ENCODE data around the gene UTP4.

UTP4 gene

GRCh38 chr16:69087161-69087581 lies 45.3 kb upstream of the UTP4 start:
- no peak for DNase-seq (ENCODE audit: low spot score)
- no peak for ATAC-seq (ENCODE audit: low read depth)
- H3K4me1 ChIP-seq (ENCODE audit: insufficient read depth, poor library complexity, severe bottlenecking) = peaks cover 9% of the 10 kb centered on the region
- H3K9me3 ChIP-seq (ENCODE audit: severe bottlenecking) = no peaks in the 10 kb centered on the region
- TF ChIP-seq CTCF (IDR thresholded peaks at IDR 0.05; ENCODE audit: poor library complexity, severe bottlenecking) = no peak
- H3K27me3 ChIP-seq (ENCODE audit: insufficient read depth, poor library complexity, severe bottlenecking) = no peaks in the 10 kb centered on the region
- H3K4me3 ChIP-seq (ENCODE audit: severe bottlenecking) = no peak overlapping the region
- no peak overlapping the region for H3K27ac ChIP-seq (ENCODE audit: poor library complexity, severe bottlenecking)
- no peaks in the 10 kb centered on the region for H3K36me3 ChIP-seq (ENCODE audit: low read depth)

- no peak for ATAC-seq (ENCODE audit: low read depth)
- Histone ChIP-seq H3K27me3 (ENCODE audit: insufficient read depth, poor library complexity, severe bottlenecking) (no peaks in the 10 kb centered on the region), H3K36me3 (ENCODE audit: low read depth) (no peaks in the 10 kb centered on the region), H3K9me3 (ENCODE audit: severe bottlenecking) (no peaks in the 10 kb centered on the region), H3K27ac (ENCODE audit: poor library complexity, severe bottlenecking) (no peak overlapping the region), H3K4me1 (ENCODE audit: insufficient read depth, poor library complexity, severe bottlenecking) (peaks cover 9% of the 10 kb centered on the region), H3K4me3 (ENCODE audit: severe bottlenecking) (no peak overlapping the region)
- DNase-seq (ENCODE audit: low spot score) = no peak
- no peak for TF ChIP-seq CTCF (IDR thresholded peaks at IDR 0.05; ENCODE audit: poor library complexity, severe bottlenecking)
These were observed 43.8 kb upstream of the UTP4 start for GRCh38 chr16:69088684-69089083.

- no peak for DNase-seq (ENCODE audit: low spot score)
- Histone ChIP-seq H3K4me1 (ENCODE audit: insufficient read depth, poor library complexity, severe bottlenecking) (peaks cover 9% of the 10 kb centered on the region), H3K36me3 (ENCODE audit: low read depth) (no peaks in the 10 kb centered on the region), H3K9me3 (ENCODE audit: severe bottlenecking) (no peaks in the 10 kb centered on the region), H3K4me3 (ENCODE audit: severe bottlenecking) (no peak overlapping the region), H3K27me3 (ENCODE audit: insufficient read depth, poor library complexity, severe bottlenecking) (no peaks in the 10 kb centered on the region), H3K27ac (ENCODE audit: poor library complexity, severe bottlenecking) (no peak overlapping the region)
- TF ChIP-seq CTCF (IDR thresholded peaks at IDR 0.05; ENCODE audit: poor library complexity, severe bottlenecking) = no peak
- ATAC-seq (ENCODE audit: low read depth) = peak; percentile 90
These were observed 43.1 kb upstream of the UTP4 start for GRCh38 chr16:69089091-69089910.

- ATAC-seq (ENCODE audit: low read depth) (no peak), DNase-seq (ENCODE audit: low spot score) (no peak)
- Histone ChIP-seq H3K27me3 (ENCODE audit: insufficient read depth, poor library complexity, severe bottlenecking) (no peaks in the 10 kb centered on the region), H3K36me3 (ENCODE audit: low read depth) (no peaks in the 10 kb centered on the region), H3K9me3 (ENCODE audit: severe bottlenecking) (no peaks in the 10 kb centered on the region), H3K4me1 (ENCODE audit: insufficient read depth, poor library complexity, severe bottlenecking) (peaks cover 8% of the 10 kb centered on the region), H3K27ac (ENCODE audit: poor library complexity, severe bottlenecking) (no peak overlapping the region), H3K4me3 (ENCODE audit: severe bottlenecking) (no peak overlapping the region)
- TF ChIP-seq CTCF (IDR thresholded peaks at IDR 0.05; ENCODE audit: poor library complexity, severe bottlenecking) = no peak
These were observed 38.5 kb upstream of the UTP4 start for GRCh38 chr16:69093974-69094373.

GRCh38 chr16:69094501-69094900 lies 37.9 kb upstream of the UTP4 start:
- TF ChIP-seq CTCF (IDR thresholded peaks at IDR 0.05; ENCODE audit: poor library complexity, severe bottlenecking) = no peak
- no peaks in the 10 kb centered on the region for H3K36me3 ChIP-seq (ENCODE audit: low read depth)
- ATAC-seq (ENCODE audit: low read depth) (no peak), DNase-seq (ENCODE audit: low spot score) (no peak)
- no peak overlapping the region for H3K4me3 ChIP-seq (ENCODE audit: severe bottlenecking)
- H3K27ac ChIP-seq (ENCODE audit: poor library complexity, severe bottlenecking) = no peak overlapping the region
- peaks cover 2% of the 10 kb centered on the region for H3K4me1 ChIP-seq (ENCODE audit: insufficient read depth, poor library complexity, severe bottlenecking)
- no peaks in the 10 kb centered on the region for H3K27me3 ChIP-seq (ENCODE audit: insufficient read depth, poor library complexity, severe bottlenecking)
- H3K9me3 ChIP-seq (ENCODE audit: severe bottlenecking) = no peaks in the 10 kb centered on the region
